ENCODE measurements around the gene C1orf35.

C1orf35 gene

DNA sequence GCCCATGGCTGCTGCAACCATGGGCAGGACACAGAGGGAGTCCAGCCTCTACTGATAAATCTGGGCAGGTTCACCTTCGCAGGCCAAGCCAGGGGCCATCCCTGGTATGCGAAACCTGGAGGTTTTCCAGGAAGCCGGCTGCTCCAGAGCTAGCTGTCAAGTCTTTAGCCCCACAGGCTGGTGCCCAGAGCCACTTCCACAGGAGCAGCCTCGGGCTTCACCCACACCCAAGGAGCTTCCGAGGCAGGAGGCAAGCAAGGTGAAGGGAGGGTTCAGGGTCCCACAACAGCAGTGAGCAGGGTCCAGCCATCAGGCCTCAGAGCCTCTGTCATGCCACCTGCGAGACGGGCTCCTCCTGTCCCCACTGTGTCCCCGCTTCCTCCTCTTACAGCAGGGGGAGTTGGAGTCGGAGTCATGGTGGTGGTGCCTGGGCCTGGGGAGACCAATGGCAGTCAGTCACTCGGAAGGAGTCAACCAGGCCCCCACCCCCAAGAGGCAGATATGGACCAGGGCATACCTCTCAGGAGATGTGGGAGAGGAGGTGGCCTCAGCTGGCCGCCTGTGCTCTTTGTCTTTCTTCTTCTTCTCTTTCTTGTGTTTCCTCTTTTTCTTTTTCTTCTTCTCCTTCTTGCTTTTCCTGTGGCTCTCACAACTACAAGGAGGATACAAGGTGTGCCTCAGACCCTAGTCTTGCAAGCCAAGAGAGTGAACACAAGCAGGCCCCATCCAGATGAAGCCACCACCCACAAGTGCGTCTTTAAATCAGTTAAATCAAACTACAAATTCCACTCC is 2.1 kb downstream of the C1orf35 start:
- in situ Hi-C loops (cut with MboI; ENCODE audit: low sequenced_read_pairs, unreplicated experiment), result no loop called here
- TF ChIP-seq, protein P1, sequence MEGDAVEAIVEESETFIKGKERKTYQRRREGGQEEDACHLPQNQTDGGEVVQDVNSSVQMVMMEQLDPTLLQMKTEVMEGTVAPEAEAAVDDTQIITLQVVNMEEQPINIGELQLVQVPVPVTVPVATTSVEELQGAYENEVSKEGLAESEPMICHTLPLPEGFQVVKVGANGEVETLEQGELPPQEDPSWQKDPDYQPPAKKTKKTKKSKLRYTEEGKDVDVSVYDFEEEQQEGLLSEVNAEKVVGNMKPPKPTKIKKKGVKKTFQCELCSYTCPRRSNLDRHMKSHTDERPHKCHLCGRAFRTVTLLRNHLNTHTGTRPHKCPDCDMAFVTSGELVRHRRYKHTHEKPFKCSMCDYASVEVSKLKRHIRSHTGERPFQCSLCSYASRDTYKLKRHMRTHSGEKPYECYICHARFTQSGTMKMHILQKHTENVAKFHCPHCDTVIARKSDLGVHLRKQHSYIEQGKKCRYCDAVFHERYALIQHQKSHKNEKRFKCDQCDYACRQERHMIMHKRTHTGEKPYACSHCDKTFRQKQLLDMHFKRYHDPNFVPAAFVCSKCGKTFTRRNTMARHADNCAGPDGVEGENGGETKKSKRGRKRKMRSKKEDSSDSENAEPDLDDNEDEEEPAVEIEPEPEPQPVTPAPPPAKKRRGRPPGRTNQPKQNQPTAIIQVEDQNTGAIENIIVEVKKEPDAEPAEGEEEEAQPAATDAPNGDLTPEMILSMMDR (IDR thresholded peaks at IDR 0.05; ENCODE audit: borderline replicate concordance, control extremely low read depth, extremely low read depth, insufficient read depth, missing control alignments), result no peak
- DNase-seq (ENCODE audit: low spot score), result peak; percentile 24

DNA sequence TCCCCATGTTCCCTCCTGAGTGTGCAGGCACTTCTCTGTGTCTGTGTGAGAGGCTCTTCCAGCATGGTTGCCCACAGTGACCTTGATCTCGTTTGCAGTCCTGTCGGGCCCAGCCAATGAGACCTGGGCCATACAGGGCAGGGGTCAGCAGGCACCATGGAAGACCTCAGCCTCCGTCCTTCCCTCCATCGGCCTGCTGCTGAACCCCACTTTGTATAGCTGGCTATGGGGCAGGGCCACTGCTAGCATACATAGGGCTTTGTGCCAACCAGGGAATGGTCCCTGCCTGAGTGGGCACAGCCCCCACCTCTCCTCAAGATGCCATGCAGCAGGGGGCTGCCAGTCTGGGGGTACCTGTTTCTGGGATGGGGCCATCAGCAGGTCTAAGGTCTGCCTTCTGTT is 3.8 kb downstream of the C1orf35 start:
- in situ Hi-C loops (cut with MboI; ENCODE audit: low sequenced_read_pairs, unreplicated experiment), result no loop called here
- DNase-seq (ENCODE audit: low spot score), result no peak
- TF ChIP-seq, protein P1 (IDR thresholded peaks at IDR 0.05; ENCODE audit: borderline replicate concordance, control extremely low read depth, extremely low read depth, insufficient read depth, missing control alignments), result no peak

DNA sequence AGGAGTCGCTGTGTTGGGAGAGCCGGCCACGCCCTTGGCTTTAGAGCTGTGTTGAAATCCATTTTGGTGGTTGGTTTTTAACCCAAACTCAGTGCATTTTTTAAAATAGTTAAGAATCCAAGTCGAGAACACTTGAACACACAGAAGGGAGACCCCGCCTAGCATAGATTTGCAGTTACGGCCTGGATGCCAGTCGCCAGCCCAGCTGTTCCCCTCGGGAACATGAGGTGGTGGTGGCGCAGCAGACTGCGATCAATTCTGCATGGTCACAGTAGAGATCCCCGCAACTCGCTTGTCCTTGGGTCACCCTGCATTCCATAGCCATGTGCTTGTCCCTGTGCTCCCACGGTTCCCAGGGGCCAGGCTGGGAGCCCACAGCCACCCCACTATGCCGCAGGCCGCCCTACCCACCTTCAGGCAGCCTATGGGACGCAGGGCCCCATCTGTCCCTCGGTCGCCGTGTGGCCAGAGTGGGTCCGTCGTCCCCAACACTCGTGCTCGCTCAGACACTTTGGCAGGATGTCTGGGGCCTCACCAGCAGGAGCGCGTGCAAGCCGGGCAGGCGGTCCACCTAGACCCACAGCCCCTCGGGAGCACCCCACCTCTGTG is 4.7 kb downstream of the C1orf35 start:
- TF ChIP-seq, protein P1 (IDR thresholded peaks at IDR 0.05; ENCODE audit: borderline replicate concordance, control extremely low read depth, extremely low read depth, insufficient read depth, missing control alignments), result no peak
- peak; percentile 11 for DNase-seq (ENCODE audit: low spot score)
- in situ Hi-C loops (cut with MboI; ENCODE audit: low sequenced_read_pairs, unreplicated experiment), result no loop called here

DNA sequence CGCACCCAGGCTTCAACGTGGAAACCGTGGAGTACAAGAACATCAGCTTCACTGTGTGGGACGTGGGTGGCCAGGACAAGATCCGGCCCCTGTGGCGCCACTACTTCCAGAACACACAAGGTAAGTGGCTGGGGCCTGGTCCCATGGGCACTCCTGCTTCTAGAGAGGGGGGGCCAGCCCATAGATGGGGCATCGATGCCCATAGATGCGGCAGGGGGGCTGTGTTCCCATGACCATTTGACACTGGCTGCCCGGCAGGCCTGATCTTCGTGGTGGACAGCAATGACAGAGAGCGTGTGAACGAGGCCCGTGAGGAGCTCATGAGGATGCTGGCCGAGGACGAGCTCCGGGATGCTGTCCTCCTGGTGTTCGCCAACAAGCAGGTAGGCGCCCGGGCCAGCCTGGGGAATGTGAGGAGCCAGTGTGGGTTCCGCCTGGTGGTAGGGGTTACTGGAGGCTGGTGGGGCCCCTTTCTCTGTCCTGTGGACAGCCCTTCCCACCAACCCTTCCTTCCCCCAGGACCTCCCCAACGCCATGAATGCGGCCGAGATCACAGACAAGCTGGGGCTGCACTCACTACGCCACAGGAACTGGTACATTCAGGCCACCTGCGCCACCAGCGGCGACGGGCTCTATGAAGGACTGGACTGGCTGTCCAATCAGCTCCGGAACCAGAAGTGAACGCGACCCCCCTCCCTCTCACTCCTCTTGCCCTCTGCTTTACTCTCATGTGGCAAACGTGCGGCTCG is 5.6 kb downstream of the C1orf35 start:
- TF ChIP-seq, protein P1 (IDR thresholded peaks at IDR 0.05; ENCODE audit: borderline replicate concordance, control extremely low read depth, extremely low read depth, insufficient read depth, missing control alignments), result no peak
- DNase-seq (ENCODE audit: low spot score), result no peak
- in situ Hi-C loops (cut with MboI; ENCODE audit: low sequenced_read_pairs, unreplicated experiment), result no loop called here

DNA sequence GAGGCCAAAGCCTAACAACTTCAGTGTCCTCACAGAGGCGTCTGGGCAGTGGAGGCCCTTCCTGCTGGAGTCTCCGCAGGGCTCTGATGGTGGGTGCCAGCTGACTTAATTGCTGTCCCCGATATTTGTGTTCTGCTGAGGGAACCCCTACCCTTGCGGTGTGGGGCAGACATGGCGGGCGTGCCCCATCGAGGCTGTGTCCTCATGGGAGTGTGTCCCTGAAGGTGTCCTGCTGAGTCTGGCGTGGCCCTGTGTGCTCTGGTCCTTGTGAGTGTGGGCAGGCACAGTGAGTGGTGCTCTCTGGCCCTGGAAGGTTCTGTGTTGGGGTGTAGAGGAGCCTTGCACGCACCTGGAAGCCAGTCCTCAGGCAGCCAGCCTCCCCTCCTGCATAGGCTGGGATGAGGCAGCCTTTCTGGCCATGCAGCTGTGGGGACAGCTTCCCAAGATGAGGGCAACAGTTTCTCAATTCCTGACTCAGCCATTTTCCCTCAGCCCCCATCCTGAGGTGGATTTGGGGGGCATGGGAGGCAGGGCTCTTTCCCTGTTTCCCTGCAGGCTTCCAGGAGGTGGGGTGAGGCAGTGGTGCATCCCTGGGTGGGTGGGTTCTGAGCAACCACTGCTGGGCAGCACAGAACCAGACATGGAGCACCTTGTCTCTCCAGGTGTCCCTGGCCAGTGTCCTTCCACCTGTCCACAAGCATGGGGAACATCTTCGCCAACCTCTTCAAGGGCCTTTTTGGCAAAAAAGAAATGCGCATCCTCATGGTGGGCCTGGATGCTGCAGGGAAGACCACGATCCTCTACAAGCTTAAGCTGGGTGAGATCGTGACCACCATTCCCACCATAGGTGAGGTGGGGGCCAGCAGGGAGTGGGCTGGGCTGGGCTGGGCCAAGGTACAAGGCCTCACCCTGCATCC is 6.5 kb downstream of the C1orf35 start:
- TF ChIP-seq, protein P1 (IDR thresholded peaks at IDR 0.05; ENCODE audit: borderline replicate concordance, control extremely low read depth, extremely low read depth, insufficient read depth, missing control alignments), result no peak
- in situ Hi-C loops (cut with MboI; ENCODE audit: low sequenced_read_pairs, unreplicated experiment), result no loop called here
- no peak for DNase-seq (ENCODE audit: low spot score)

DNA sequence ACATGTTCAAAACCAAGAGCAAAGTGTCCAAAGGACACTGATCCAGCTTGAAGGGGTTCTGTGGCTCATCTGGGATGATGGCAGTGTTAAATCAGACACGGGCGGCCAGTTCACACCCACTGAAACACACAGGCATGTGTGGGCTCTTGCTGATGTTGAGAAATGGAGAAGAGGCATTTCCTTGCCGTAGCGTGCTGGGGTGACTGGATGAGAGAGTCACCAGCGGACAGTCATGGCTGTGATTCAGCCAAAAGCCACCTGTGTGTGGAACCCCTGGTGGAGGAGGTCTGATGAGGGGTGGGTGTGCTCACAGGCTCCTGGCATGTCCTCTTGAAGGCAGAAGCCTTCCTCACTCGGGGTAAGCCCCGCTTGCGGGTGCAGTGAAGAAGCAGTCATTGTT is 7.2 kb downstream of the C1orf35 start:
- in situ Hi-C loops (cut with MboI; ENCODE audit: low sequenced_read_pairs, unreplicated experiment), result no loop called here
- DNase-seq (ENCODE audit: low spot score), result no peak
- TF ChIP-seq, protein P1 (IDR thresholded peaks at IDR 0.05; ENCODE audit: borderline replicate concordance, control extremely low read depth, extremely low read depth, insufficient read depth, missing control alignments), result no peak
